GM23338 (cell line): ENCODE data around the gene TTC33. TPM values are rescaled to one million over a fixed set of nuclear protein-coding genes. Genes with fewer than 3 reads are reported as not detected.

ENCODE experiments used
- ATAC-seq: fragments of 200-7000 bp; cut with Tn5 transposase; 3 replicates; pipeline ENCODE4 v1.9.1; 2020
- DNase-seq: peaks from one replicate; pipeline ENCODE4 v3.0.0-alpha.2; 2015; ENCODE audit warnings: low spot score
- H2AFZ ChIP-seq: fragments of 200-600 bp; sonication (generic); 2 replicates; pipeline ENCODE4 v1.8.0; 2016; ENCODE audit warnings: antibody characterized with exemption, mild to moderate bottlenecking, moderate library complexity
- H3F3A ChIP-seq: fragments of 200-600 bp; sonication (generic); replicated peaks from 2 replicates; pipeline ENCODE4 v1.8.0; 2017; ENCODE audit warnings: antibody characterized with exemption, mixed run types, low read depth
- H3K27ac ChIP-seq: fragments of 200-600 bp; sonication (generic); 2 replicates; pipeline ENCODE4 v1.6.1; 2016; ENCODE audit warnings: low read depth
- H3K27me3 ChIP-seq: fragments of 200-600 bp; sonication (generic); 2 replicates; pipeline ENCODE4 v1.8.0; 2016; ENCODE audit warnings: mild to moderate bottlenecking, mixed run types, moderate library complexity; ENCODE audit not compliant: insufficient read depth
- H3K36me3 ChIP-seq: fragments of 200-600 bp; sonication (generic); 2 replicates; pipeline ENCODE4 v1.8.0; 2016; ENCODE audit warnings: mild to moderate bottlenecking; ENCODE audit not compliant: insufficient read depth
- H3K4me1 ChIP-seq: fragments of 200-600 bp; sonication (generic); 2 replicates; pipeline ENCODE4 v1.8.0; 2016; ENCODE audit warnings: mild to moderate bottlenecking, moderate library complexity; ENCODE audit not compliant: insufficient read depth
- H3K4me2 ChIP-seq: fragments of 200-600 bp; sonication (generic); 2 replicates; pipeline ENCODE4 v1.7.1; 2017; ENCODE audit warnings: mixed run types
- H3K4me3 ChIP-seq: fragments of 200-600 bp; sonication (generic); 2 replicates; pipeline ENCODE4 v1.6.1; 2016; ENCODE audit warnings: mixed run types
- H3K79me2 ChIP-seq: fragments of 200-600 bp; sonication (generic); replicated peaks from 2 replicates; pipeline ENCODE4 v1.8.0; 2017; ENCODE audit warnings: mild to moderate bottlenecking; ENCODE audit not compliant: insufficient read depth
- H3K9me2 ChIP-seq: fragments of 200-600 bp; sonication (generic); 2 replicates; pipeline ENCODE4 v1.8.0; 2017; ENCODE audit not compliant: insufficient read depth
- H4K20me1 ChIP-seq: fragments of 200-600 bp; sonication (generic); replicated peaks from 2 replicates; pipeline ENCODE4 v1.8.0; 2017; ENCODE audit warnings: mild to moderate bottlenecking; ENCODE audit not compliant: insufficient read depth
- H3K27ac Mint-ChIP-seq: 2 replicates; pipeline ENCODE4 v1.8.0; 2020; ENCODE audit warnings: inconsistent platforms, mild to moderate bottlenecking, moderate library complexity, mixed read lengths
- H3K27me3 Mint-ChIP-seq: 3 replicates; pipeline ENCODE4 v1.8.0; 2022; ENCODE audit warnings: low read depth, mild to moderate bottlenecking, moderate library complexity, mixed read lengths, inconsistent platforms; ENCODE audit not compliant: insufficient read depth, poor library complexity
- H3K36me3 Mint-ChIP-seq: 3 replicates; pipeline ENCODE4 v1.8.0; 2021; ENCODE audit warnings: low read depth, mild to moderate bottlenecking, inconsistent platforms, moderate library complexity, mixed read lengths
- H3K4me1 Mint-ChIP-seq: 3 replicates; pipeline ENCODE4 v1.8.0; 2020; ENCODE audit warnings: mild to moderate bottlenecking, inconsistent platforms, mixed read lengths
- H3K4me3 Mint-ChIP-seq: 3 replicates; pipeline ENCODE4 v1.8.0; 2021; ENCODE audit warnings: moderate library complexity, mild to moderate bottlenecking, inconsistent platforms, mixed read lengths
- H3K9me3 Mint-ChIP-seq: 3 replicates; pipeline ENCODE4 v1.8.0; 2020; ENCODE audit warnings: moderate library complexity, mild to moderate bottlenecking, inconsistent platforms, mixed read lengths
- CREB1 ChIP-seq: fragments of 250-450 bp; sonication (Bioruptor Pico); IDR thresholded peaks from 2 replicates; pipeline ENCODE4 v1.5.0; 2020; ENCODE audit warnings: low read depth, mild to moderate bottlenecking, moderate library complexity
- EZH2 ChIP-seq: fragments of 200-600 bp; sonication (generic); IDR thresholded peaks from one replicate; pipeline ENCODE4 v1.8.0; 2017; ENCODE audit warnings: antibody characterized with exemption, mild to moderate bottlenecking, low read depth; ENCODE audit not compliant: unreplicated experiment
- EZH2phosphoT487 ChIP-seq: fragments of 200-600 bp; sonication (generic); IDR thresholded peaks from one replicate; pipeline ENCODE4 v1.8.1; 2018; ENCODE audit warnings: antibody characterized with exemption; ENCODE audit not compliant: unreplicated experiment
- JUNB ChIP-seq: IDR thresholded peaks from one replicate; pipeline ENCODE4 v1.6.1; 2016; ENCODE audit warnings: antibody characterized with exemption; ENCODE audit not compliant: unreplicated experiment
- NANOG ChIP-seq: IDR thresholded peaks from 2 replicates; pipeline ENCODE4 v1.6.1; 2016; ENCODE audit warnings: antibody characterized with exemption, borderline replicate concordance
- POLR2AphosphoS5 ChIP-seq: IDR thresholded peaks from 2 replicates; pipeline ENCODE4 v1.6.1; 2016; ENCODE audit warnings: antibody characterized with exemption, low read depth
- STAT1 ChIP-seq: IDR thresholded peaks from one replicate; pipeline ENCODE4 v1.6.1; 2016; ENCODE audit warnings: antibody characterized with exemption; ENCODE audit not compliant: unreplicated experiment
- ZNF114 ChIP-seq: fragments of 250-450 bp; sonication (Bioruptor Pico); IDR thresholded peaks from 2 replicates; pipeline ENCODE4 v1.5.0; 2020; ENCODE audit warnings: mild to moderate bottlenecking, moderate library complexity
- ZNF331 ChIP-seq: fragments of 250-450 bp; sonication (Bioruptor Pico); IDR thresholded peaks from 2 replicates; pipeline ENCODE4 v1.5.0; 2020; ENCODE audit warnings: low read depth, mild to moderate bottlenecking, moderate library complexity
- polyA plus RNA-seq: library from polyadenylated mRNA; unstranded; fragments of >200 nt; fragmentation: Nextera tagmentation; extraction: Ambion mirVana; gene quantifications from 2 replicates; pipeline ENCODE4 v1.2.1, GENCODE V29; 2016
- total RNA-seq: library from RNA; depleted of rRNA; stranded (reverse); fragments of >200 nt; shearing (Covaris generic); gene quantifications from 2 replicates; pipeline ENCODE4 v1.2.3, GENCODE V29; 2014
- TF ChIP-seq, protein P1 (sequence below): IDR thresholded peaks from one replicate; pipeline ENCODE4 v1.6.1; 2018; ENCODE audit warnings: antibody characterized with exemption; ENCODE audit not compliant: unreplicated experiment
- TF ChIP-seq, protein P2 (sequence below), 2 experiments: fragments of 200-600 bp in 1 of 2; sonication (generic) in 1 of 2; conservative IDR thresholded peaks; 2 replicates each; pipeline versions ENCODE4 v1.5.1 to v1.6.1; 2016 to 2017; ENCODE audit warnings: antibody characterized with exemption in 2 of 2, low read depth in 2 of 2, mild to moderate bottlenecking in 2 of 2, moderate library complexity in 1 of 2
- TF ChIP-seq, protein P3 (sequence below): IDR thresholded peaks from 2 replicates; pipeline ENCODE4 v1.6.1; 2016; ENCODE audit warnings: antibody characterized with exemption
- TF ChIP-seq, protein P4 (sequence below): fragments of 250-450 bp; sonication (Bioruptor Pico); IDR thresholded peaks from 2 replicates; pipeline ENCODE4 v1.5.0; 2020; ENCODE audit warnings: mild to moderate bottlenecking, moderate library complexity

Gene TTC33
- total and polyA plus RNA-seq, 2 experiments from 2014 or later: 4.1 to 11.5 TPM

DNA sequence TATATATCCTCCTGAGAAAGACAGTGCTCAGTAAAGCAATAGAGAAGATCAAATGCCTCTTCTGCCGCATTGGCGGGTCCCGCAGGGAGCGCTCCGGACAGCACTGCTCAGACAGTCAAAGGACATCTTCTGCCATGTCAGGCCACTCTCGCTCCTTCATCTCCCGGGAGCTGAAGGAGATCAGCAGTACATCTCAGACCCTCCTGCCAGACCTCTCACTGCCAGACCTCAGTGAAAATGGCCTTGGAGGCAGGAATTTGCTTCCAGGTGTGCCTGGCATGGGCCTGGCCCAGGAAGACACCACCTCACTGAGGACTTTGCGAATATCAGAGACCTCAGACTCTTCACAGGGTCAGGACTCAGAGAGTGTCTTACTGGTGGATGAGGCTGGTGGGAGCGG lies 63.9 kb downstream of the TTC33 start:
- no peak overlapping the region for H3K4me2 ChIP-seq
- Mint-ChIP-seq H3K27ac (no peak overlapping the region), H3K4me3 (no peak overlapping the region), H3K36me3 (no peaks in the 10 kb centered on the region), H3K27me3 (peaks cover 7% of the 10 kb centered on the region), H3K9me3 (no peaks in the 10 kb centered on the region; the same call in 2 of the 3 replicates), H3K4me1 (no peaks in the 10 kb centered on the region; the same call in 2 of the 3 replicates)
- peaks cover 6% of the 10 kb centered on the region; the same call in 1 of the 2 replicates for H3K9me2 ChIP-seq
- H2AFZ ChIP-seq: no peak overlapping the region
- H3K4me1 ChIP-seq: no peaks in the 10 kb centered on the region
- no peak for DNase-seq
- no peak overlapping the region for H3K4me3 ChIP-seq
- no peak for ATAC-seq
- H4K20me1 ChIP-seq: no peaks in the 10 kb centered on the region
- H3K79me2 ChIP-seq: no peaks in the 10 kb centered on the region
- H3F3A ChIP-seq: no peaks in the 10 kb centered on the region
- H3K27me3 ChIP-seq: no peaks in the 10 kb centered on the region
- no peak for TF ChIP-seq NANOG
- TF ChIP-seq, protein P1, sequence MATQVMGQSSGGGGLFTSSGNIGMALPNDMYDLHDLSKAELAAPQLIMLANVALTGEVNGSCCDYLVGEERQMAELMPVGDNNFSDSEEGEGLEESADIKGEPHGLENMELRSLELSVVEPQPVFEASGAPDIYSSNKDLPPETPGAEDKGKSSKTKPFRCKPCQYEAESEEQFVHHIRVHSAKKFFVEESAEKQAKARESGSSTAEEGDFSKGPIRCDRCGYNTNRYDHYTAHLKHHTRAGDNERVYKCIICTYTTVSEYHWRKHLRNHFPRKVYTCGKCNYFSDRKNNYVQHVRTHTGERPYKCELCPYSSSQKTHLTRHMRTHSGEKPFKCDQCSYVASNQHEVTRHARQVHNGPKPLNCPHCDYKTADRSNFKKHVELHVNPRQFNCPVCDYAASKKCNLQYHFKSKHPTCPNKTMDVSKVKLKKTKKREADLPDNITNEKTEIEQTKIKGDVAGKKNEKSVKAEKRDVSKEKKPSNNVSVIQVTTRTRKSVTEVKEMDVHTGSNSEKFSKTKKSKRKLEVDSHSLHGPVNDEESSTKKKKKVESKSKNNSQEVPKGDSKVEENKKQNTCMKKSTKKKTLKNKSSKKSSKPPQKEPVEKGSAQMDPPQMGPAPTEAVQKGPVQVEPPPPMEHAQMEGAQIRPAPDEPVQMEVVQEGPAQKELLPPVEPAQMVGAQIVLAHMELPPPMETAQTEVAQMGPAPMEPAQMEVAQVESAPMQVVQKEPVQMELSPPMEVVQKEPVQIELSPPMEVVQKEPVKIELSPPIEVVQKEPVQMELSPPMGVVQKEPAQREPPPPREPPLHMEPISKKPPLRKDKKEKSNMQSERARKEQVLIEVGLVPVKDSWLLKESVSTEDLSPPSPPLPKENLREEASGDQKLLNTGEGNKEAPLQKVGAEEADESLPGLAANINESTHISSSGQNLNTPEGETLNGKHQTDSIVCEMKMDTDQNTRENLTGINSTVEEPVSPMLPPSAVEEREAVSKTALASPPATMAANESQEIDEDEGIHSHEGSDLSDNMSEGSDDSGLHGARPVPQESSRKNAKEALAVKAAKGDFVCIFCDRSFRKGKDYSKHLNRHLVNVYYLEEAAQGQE: no peak
- no peak for TF ChIP-seq ZNF114 (CRISPR knock-in tag)
- no peak for TF ChIP-seq JUNB
- TF ChIP-seq EZH2: no peak
- no peak for TF ChIP-seq CREB1 (CRISPR knock-in tag)
- TF ChIP-seq, protein P2, sequence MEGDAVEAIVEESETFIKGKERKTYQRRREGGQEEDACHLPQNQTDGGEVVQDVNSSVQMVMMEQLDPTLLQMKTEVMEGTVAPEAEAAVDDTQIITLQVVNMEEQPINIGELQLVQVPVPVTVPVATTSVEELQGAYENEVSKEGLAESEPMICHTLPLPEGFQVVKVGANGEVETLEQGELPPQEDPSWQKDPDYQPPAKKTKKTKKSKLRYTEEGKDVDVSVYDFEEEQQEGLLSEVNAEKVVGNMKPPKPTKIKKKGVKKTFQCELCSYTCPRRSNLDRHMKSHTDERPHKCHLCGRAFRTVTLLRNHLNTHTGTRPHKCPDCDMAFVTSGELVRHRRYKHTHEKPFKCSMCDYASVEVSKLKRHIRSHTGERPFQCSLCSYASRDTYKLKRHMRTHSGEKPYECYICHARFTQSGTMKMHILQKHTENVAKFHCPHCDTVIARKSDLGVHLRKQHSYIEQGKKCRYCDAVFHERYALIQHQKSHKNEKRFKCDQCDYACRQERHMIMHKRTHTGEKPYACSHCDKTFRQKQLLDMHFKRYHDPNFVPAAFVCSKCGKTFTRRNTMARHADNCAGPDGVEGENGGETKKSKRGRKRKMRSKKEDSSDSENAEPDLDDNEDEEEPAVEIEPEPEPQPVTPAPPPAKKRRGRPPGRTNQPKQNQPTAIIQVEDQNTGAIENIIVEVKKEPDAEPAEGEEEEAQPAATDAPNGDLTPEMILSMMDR (conservative IDR thresholded peaks at IDR 0.05; ENCODE audit: low read depth in 2 of 2): no peak
- TF ChIP-seq, protein P3, sequence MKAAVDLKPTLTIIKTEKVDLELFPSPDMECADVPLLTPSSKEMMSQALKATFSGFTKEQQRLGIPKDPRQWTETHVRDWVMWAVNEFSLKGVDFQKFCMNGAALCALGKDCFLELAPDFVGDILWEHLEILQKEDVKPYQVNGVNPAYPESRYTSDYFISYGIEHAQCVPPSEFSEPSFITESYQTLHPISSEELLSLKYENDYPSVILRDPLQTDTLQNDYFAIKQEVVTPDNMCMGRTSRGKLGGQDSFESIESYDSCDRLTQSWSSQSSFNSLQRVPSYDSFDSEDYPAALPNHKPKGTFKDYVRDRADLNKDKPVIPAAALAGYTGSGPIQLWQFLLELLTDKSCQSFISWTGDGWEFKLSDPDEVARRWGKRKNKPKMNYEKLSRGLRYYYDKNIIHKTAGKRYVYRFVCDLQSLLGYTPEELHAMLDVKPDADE: no peak
- TF ChIP-seq, protein P4, sequence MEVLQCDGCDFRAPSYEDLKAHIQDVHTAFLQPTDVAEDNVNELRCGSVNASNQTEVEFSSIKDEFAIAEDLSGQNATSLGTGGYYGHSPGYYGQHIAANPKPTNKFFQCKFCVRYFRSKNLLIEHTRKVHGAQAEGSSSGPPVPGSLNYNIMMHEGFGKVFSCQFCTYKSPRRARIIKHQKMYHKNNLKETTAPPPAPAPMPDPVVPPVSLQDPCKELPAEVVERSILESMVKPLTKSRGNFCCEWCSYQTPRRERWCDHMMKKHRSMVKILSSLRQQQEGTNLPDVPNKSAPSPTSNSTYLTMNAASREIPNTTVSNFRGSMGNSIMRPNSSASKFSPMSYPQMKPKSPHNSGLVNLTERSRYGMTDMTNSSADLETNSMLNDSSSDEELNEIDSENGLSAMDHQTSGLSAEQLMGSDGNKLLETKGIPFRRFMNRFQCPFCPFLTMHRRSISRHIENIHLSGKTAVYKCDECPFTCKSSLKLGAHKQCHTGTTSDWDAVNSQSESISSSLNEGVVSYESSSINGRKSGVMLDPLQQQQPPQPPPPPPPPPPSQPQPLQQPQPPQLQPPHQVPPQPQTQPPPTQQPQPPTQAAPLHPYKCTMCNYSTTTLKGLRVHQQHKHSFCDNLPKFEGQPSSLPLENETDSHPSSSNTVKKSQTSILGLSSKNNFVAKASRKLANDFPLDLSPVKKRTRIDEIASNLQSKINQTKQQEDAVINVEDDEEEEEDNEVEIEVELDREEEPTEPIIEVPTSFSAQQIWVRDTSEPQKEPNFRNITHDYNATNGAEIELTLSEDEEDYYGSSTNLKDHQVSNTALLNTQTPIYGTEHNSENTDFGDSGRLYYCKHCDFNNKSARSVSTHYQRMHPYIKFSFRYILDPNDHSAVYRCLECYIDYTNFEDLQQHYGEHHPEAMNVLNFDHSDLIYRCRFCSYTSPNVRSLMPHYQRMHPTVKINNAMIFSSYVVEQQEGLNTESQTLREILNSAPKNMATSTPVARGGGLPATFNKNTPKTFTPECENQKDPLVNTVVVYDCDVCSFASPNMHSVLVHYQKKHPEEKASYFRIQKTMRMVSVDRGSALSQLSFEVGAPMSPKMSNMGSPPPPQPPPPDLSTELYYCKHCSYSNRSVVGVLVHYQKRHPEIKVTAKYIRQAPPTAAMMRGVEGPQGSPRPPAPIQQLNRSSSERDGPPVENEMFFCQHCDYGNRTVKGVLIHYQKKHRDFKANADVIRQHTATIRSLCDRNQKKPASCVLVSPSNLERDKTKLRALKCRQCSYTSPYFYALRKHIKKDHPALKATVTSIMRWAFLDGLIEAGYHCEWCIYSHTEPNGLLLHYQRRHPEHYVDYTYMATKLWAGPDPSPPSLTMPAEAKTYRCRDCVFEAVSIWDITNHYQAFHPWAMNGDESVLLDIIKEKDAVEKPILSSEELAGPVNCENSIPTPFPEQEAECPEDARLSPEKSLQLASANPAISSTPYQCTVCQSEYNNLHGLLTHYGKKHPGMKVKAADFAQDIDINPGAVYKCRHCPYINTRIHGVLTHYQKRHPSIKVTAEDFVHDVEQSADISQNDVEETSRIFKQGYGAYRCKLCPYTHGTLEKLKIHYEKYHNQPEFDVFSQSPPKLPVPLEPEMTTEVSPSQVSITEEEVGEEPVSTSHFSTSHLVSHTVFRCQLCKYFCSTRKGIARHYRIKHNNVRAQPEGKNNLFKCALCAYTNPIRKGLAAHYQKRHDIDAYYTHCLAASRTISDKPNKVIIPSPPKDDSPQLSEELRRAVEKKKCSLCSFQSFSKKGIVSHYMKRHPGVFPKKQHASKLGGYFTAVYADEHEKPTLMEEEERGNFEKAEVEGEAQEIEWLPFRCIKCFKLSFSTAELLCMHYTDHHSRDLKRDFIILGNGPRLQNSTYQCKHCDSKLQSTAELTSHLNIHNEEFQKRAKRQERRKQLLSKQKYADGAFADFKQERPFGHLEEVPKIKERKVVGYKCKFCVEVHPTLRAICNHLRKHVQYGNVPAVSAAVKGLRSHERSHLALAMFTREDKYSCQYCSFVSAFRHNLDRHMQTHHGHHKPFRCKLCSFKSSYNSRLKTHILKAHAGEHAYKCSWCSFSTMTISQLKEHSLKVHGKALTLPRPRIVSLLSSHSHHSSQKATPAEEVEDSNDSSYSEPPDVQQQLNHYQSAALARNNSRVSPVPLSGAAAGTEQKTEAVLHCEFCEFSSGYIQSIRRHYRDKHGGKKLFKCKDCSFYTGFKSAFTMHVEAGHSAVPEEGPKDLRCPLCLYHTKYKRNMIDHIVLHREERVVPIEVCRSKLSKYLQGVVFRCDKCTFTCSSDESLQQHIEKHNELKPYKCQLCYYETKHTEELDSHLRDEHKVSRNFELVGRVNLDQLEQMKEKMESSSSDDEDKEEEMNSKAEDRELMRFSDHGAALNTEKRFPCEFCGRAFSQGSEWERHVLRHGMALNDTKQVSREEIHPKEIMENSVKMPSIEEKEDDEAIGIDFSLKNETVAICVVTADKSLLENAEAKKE (CRISPR knock-in tag): no peak
- TF ChIP-seq STAT1: no peak
- no peak for TF ChIP-seq POLR2AphosphoS5
- TF ChIP-seq ZNF331 (CRISPR knock-in tag): no peak
- TF ChIP-seq EZH2phosphoT487: no peak
- H3K27ac ChIP-seq: no peak overlapping the region
- no peaks in the 10 kb centered on the region for H3K36me3 ChIP-seq
